HUES64 (cell line): ENCODE results near the gene ZDHHC20.
"Not testable (repeated sequence)": the region's sequence is repeated elsewhere in the genome, so short reads cannot be mapped to it uniquely, and the experiment has no call there.

Experiments
- H3K27ac ChIP-seq: 2 replicates; pipeline ENCODE4 v1.7.0; 2013; ENCODE audit warnings: low read depth, low read length, inconsistent platforms
- H3K27me3 ChIP-seq: 2 replicates; pipeline ENCODE4 v1.6.1; 2013; ENCODE audit warnings: mild to moderate bottlenecking, low read length; ENCODE audit not compliant: insufficient read depth
- H3K36me3 ChIP-seq: 2 replicates; pipeline ENCODE4 v1.6.1; 2013; ENCODE audit warnings: mild to moderate bottlenecking, low read length; ENCODE audit not compliant: insufficient read depth
- H3K4me1 ChIP-seq: 2 replicates; pipeline ENCODE4 v1.6.1; 2013; ENCODE audit warnings: mild to moderate bottlenecking, low read length, moderate library complexity; ENCODE audit not compliant: insufficient read depth
- H3K4me3 ChIP-seq: 2 replicates; pipeline ENCODE4 v1.5.1; 2013; ENCODE audit warnings: mild to moderate bottlenecking, low read length, moderate library complexity
- H3K9ac ChIP-seq: 2 replicates; pipeline ENCODE4 v1.6.1; 2013; ENCODE audit warnings: mild to moderate bottlenecking, low read depth, low read length
- H3K9me3 ChIP-seq: 2 replicates; pipeline ENCODE4 v1.6.1; 2013; ENCODE audit warnings: low read depth, low read length; ENCODE audit not compliant: insufficient read depth
- WGBS: fragments of 150-250, 120-280 bp; methylation state at CpG from one replicate; pipeline ENCODE4 v1.1.7; 2013; ENCODE audit warnings: missing lambda C conversion rate; 5-methylcytosine and 5-hydroxymethylcytosine counted together

The ZDHHC20 gene

DNA sequence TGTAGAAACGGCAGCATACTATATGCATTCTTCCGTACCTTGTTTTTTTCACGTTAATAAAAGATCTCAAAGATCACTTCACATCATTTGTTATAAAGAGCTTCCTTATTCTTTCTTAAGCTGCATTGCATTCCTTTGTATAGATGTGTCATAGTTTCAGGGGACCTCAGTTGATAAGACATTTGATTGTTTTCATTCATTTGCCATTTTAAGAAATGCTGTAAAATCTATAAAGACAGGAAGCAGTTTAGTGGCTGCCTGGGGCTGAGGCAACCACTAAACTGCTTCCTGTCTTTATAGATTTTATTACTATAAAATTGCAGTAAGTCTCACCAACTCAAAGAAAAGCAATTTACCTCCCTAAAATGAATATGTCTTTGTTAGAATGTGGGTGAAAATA lies 59.4 kb downstream of the ZDHHC20 start:
- WGBS, result 92% methylated on average over 3 of the region's 3 CpGs

DNA sequence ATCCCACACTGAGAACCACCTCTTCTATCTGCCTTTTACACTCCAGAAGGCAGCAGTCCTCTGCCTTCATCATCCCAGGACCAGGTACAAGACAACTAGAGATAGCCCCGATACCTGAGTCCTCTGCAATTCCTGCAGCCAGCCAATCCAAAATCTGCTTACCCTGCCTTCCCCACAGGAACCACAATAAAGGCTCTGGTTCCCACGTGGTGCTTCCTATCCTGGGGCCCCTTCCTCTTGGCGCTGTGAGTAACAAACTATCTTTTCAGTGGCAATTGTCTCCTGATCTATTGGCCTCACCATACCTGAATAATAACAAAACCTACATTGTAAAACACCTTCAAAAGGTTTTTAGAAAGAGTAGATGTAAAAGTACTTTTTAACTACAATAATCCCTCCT lies 63.1 kb downstream of the ZDHHC20 start:
- H3K27me3 ChIP-seq, result no peaks in the 10 kb centered on the region
- H3K36me3 ChIP-seq, result peaks cover 74% of the 10 kb centered on the region
- H3K4me1 ChIP-seq, result no peaks in the 10 kb centered on the region
- WGBS, result 89% methylated on average over 3 of the region's 3 CpGs
- H3K9ac ChIP-seq, result no peak overlapping the region
- no peak overlapping the region for H3K4me3 ChIP-seq
- no peaks in the 10 kb centered on the region for H3K9me3 ChIP-seq
- H3K27ac ChIP-seq, result no peak overlapping the region

More for the DNA sequence above, 59.4 kb downstream of the ZDHHC20 start:
- Histone ChIP-seq H3K4me1 (no peaks in the 10 kb centered on the region), H3K9ac (no peak overlapping the region), H3K9me3 (no peaks in the 10 kb centered on the region), H3K27ac (no peak overlapping the region), H3K4me3 (no peak overlapping the region), H3K36me3 (peaks cover 72% of the 10 kb centered on the region), H3K27me3 (no peaks in the 10 kb centered on the region)

GRCh38 chr13:21389124-21389523 lies 70.0 kb downstream of the ZDHHC20 start:
- 0 out of 2 replicates have a peak, but pooled peaks cover 2% of the 10 kb centered on the region for H3K9me3 ChIP-seq
- 100% methylated on average over 1 of the region's 2 CpGs for WGBS
- peaks cover 91% of the 10 kb centered on the region for H3K36me3 ChIP-seq

DNA sequence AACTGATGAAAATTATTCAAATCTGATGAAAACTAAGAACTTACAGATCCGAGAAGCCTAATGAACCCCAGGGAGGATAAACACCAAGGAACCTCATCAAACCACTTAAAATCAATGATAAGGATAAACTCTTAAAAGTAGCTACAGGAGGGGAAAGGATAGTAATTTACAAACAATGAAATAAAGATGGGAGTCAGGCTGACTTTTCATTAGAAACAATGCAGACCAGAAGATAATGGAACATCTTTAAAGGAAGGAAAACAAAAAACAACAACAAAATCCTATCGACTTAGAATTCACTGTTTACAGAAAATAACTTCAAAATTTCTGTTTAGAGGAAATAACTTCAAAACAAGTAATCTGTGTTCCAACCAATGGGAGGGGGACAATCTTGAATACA lies 73.4 kb downstream of the ZDHHC20 start:
- H3K27me3 ChIP-seq, result no peaks in the 10 kb centered on the region
- 0 out of 2 replicates have a peak, but pooled peaks cover 2% of the 10 kb centered on the region for H3K9me3 ChIP-seq
- H3K4me3 ChIP-seq, result no peak overlapping the region
- H3K36me3 ChIP-seq, result peaks cover 90% of the 10 kb centered on the region
- WGBS, result 83% methylated on average over 1 of the region's 2 CpGs
- H3K9ac ChIP-seq, result no peak overlapping the region
- H3K4me1 ChIP-seq, result no peaks in the 10 kb centered on the region
- H3K27ac ChIP-seq, result no peak overlapping the region

More at GRCh38 chr13:21389124-21389523, 70.0 kb downstream of the ZDHHC20 start:
- Histone ChIP-seq H3K27ac (no peak overlapping the region), H3K4me1 (no peaks in the 10 kb centered on the region), H3K9ac (no peak overlapping the region), H3K4me3 (no peak overlapping the region), H3K27me3 (no peaks in the 10 kb centered on the region)

- Histone ChIP-seq H3K36me3 (peaks cover 85% of the 10 kb centered on the region), H3K9me3 (0 out of 2 replicates have a peak, but pooled peaks cover 2% of the 10 kb centered on the region), H3K9ac (no peak overlapping the region), H3K4me1 (no peaks in the 10 kb centered on the region), H3K27me3 (no peaks in the 10 kb centered on the region), H3K27ac (no peak overlapping the region), H3K4me3 (no peak overlapping the region)
- 90% methylated on average over 5 of the region's 6 CpGs for WGBS
Observed at GRCh38 chr13:21383090-21383489, 76.0 kb downstream of the ZDHHC20 start.

DNA sequence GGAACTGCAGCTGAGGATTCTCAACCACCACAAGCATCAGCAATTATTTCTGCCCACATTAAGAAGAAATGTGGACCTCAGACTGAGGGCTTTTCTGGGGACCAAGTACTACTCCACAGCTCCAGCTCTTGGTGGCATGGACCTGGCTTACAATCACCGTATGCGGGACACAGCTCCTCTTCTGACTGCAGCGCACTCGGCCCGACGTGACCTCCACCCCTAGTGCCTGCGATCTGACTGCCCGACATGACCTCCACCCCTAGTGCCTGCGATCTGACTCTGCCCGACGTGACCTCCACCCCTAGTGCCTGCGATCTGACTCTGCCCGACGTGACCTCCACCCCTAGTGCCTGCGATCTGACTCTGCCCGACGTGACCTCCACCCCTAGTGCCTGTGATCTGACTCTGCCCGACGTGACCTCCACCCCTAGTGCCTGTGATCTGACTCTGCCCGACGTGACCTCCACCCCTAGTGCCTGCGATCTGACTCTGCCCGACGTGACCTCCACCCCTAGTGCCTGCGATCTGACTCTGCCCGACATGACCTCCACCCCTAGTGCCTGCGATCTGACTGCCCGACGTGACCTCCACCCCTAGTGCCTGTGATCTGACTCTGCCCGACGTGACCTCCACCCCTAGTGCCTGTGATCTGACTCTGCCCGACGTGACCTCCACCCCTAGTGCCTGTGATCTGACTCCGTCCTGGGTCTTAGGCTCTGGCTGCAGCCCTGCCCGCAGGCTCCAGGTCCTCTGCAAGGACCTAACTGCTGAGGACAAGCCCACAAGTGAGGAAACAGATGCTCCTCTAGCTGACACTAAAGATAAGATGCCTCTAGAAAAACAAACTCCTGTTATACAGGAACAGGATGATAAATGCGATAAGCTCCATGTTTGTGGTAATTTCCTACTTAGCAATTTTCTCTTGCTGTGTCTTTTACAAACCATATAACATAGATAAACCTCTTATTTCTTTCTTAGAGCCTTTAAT lies 81.8 kb downstream of the ZDHHC20 start:
- 90% methylated on average over 36 of the region's 36 CpGs for WGBS
- H3K27me3 ChIP-seq, H3K27ac ChIP-seq, H3K4me1 ChIP-seq, H3K9me3 ChIP-seq, H3K4me3 ChIP-seq, H3K9ac ChIP-seq: not testable (repeated sequence)
- peaks cover 66% of the 10 kb centered on the region for H3K36me3 ChIP-seq

GRCh38 chr13:21372530-21372929 lies 86.6 kb downstream of the ZDHHC20 start:
- H3K9me3 ChIP-seq, result no peaks in the 10 kb centered on the region
- H3K4me1 ChIP-seq, result no peaks in the 10 kb centered on the region
- H3K27ac ChIP-seq, result no peak overlapping the region
- no peak overlapping the region for H3K9ac ChIP-seq
- peaks cover 29% of the 10 kb centered on the region for H3K36me3 ChIP-seq
- H3K4me3 ChIP-seq, result no peak overlapping the region
- WGBS, result 85% methylated on average over 1 of the region's 1 CpG
- no peaks in the 10 kb centered on the region for H3K27me3 ChIP-seq

GRCh38 chr13:21371011-21371410 lies 88.1 kb downstream of the ZDHHC20 start:
- Histone ChIP-seq H3K9ac (no peak overlapping the region), H3K4me3 (no peak overlapping the region), H3K9me3 (no peaks in the 10 kb centered on the region), H3K27me3 (no peaks in the 10 kb centered on the region), H3K36me3 (peaks cover 18% of the 10 kb centered on the region), H3K4me1 (peaks cover 2% of the 10 kb centered on the region; the same call in 1 of the 2 replicates), H3K27ac (no peak overlapping the region)
- WGBS, result 93% methylated on average over 7 of the region's 7 CpGs

GRCh38 chr13:21365574-21365973 lies 93.5 kb downstream of the ZDHHC20 start:
- H3K9me3 ChIP-seq, result no peaks in the 10 kb centered on the region
- H3K4me3 ChIP-seq, result no peak overlapping the region
- H3K9ac ChIP-seq, result no peak overlapping the region
- no peak overlapping the region for H3K27ac ChIP-seq
- whole genome bisulfite sequencing, result 90% methylated on average over 4 of the region's 4 CpGs
- no peaks in the 10 kb centered on the region for H3K36me3 ChIP-seq
- peaks cover 7% of the 10 kb centered on the region for H3K4me1 ChIP-seq
- H3K27me3 ChIP-seq, result no peaks in the 10 kb centered on the region

DNA sequence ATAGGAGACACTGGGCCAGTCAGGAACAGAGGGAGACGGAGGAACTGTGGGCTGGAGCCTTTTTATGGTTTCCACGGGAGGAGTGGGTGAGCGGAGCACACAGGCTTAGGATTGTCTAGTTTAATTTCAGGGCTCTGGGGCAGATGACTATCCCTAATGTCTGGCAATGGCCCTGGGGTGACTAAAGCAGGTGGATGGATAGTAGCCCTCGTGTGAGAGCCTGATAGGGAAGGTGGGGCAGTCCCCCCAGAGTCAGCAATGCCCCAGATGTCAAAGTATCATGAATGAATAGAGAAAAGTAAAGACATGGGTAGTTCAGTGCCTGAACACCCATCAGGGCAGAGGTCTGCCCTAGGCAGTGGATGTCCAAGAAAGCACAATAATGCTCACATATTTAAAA lies 94.2 kb downstream of the ZDHHC20 start:
- H3K27me3 ChIP-seq, result no peaks in the 10 kb centered on the region
- no peak overlapping the region for H3K27ac ChIP-seq
- no peaks in the 10 kb centered on the region for H3K9me3 ChIP-seq
- H3K4me1 ChIP-seq, result peaks cover 7% of the 10 kb centered on the region
- 92% methylated on average over 4 of the region's 4 CpGs for WGBS
- no peak overlapping the region for H3K4me3 ChIP-seq
- no peaks in the 10 kb centered on the region for H3K36me3 ChIP-seq
- H3K9ac ChIP-seq, result no peak overlapping the region

DNA sequence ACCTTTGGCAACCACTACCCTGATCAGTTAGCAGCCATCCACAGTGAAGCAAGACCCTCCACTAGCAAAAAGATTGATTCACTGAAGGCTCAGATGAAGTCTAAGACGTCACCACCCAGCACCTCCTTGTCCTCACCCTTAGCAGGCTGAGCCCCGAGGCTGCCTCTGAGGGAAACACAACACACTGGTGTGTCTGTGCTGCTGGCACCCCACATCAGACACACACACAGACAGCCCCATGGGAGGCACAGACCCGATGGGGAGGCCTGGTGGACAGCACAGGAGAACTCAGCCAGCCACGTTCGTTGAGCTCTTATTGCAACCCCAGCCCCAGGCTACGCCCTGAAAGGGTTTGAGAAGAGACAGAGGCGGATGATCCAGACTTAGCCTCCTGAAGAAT lies 94.7 kb downstream of the ZDHHC20 start:
- H3K27me3 ChIP-seq, result no peaks in the 10 kb centered on the region
- H3K9ac ChIP-seq, result no peak overlapping the region
- 87% methylated on average over 7 of the region's 7 CpGs for WGBS
- H3K4me3 ChIP-seq, result no peak overlapping the region
- H3K4me1 ChIP-seq, result peaks cover 7% of the 10 kb centered on the region
- H3K36me3 ChIP-seq, result no peaks in the 10 kb centered on the region
- no peak overlapping the region for H3K27ac ChIP-seq
- no peaks in the 10 kb centered on the region for H3K9me3 ChIP-seq
